Breast epithelium (tissue), 4 donors: Measurements from ENCODE around the gene SLC44A1. TPM values are rescaled to one million over a fixed set of nuclear protein-coding genes. Genes with fewer than 3 reads are reported as not detected.

Source experiments
- DNase-seq, 2 donors: peaks; one replicate each; pipeline ENCODE4 v3.0.0-alpha.2; 2019; ENCODE audit warnings: low spot score in 2 of 2
- H3K27ac ChIP-seq, 2 donors: fragments of 200-600 bp; sonication (generic) in 1 of 2; one replicate each; pipeline ENCODE4 v1.5.1; 2016 to 2019; ENCODE audit warnings: mild to moderate bottlenecking in 1 of 2
- H3K27me3 ChIP-seq, 2 donors: fragments of 200-600 bp; sonication (generic) in 1 of 2; one replicate each; pipeline versions ENCODE4 v1.5.1 to v1.6.0; 2017 to 2019; ENCODE audit warnings: control low read depth in 1 of 2, mild to moderate bottlenecking in 1 of 2
- H3K36me3 ChIP-seq: fragments of 200-600 bp; one replicate; pipeline ENCODE4 v1.5.1; 2019
- H3K4me1 ChIP-seq, 2 donors: fragments of 200-600 bp; sonication (generic); one replicate each; pipeline ENCODE4 v1.5.1; 2016 to 2019; ENCODE audit warnings: control low read depth in 1 of 2
- H3K4me3 ChIP-seq, 3 donors: fragments of 200-600 bp; sonication (generic); 1 replicate in 2 of 3; 2 replicates in 1 of 3; pipeline ENCODE4 v1.5.1; 2016 to 2019; ENCODE audit warnings: mild to moderate bottlenecking in 3 of 3, moderate library complexity in 2 of 3
- H3K9me3 ChIP-seq, 2 donors: fragments of 200-600 bp; sonication (generic) in 1 of 2; one replicate each; pipeline ENCODE4 v1.5.1; 2016 to 2019; ENCODE audit warnings: control low read depth in 1 of 2
- POLR2A ChIP-seq: fragments of 450-650 bp; IDR thresholded peaks from one replicate; pipeline ENCODE4 v1.6.1; 2016; ENCODE audit warnings: antibody characterized with exemption, mild to moderate bottlenecking, moderate library complexity
- POLR2AphosphoS5 ChIP-seq, 3 donors: sonication (generic); formaldehyde crosslinking; IDR thresholded peaks; one replicate each; pipeline ENCODE4 v1.6.1; 2017; ENCODE audit warnings: antibody characterized with exemption in 3 of 3
- intact Hi-C: fragments of 100-400 bp; cut with DNase I; formaldehyde crosslinking; loops from one replicate; pipeline ENCODE4 v1.15.1; 2023; ENCODE audit warnings: low total_unique reads
- total RNA-seq, 3 donors: library from RNA; depleted of rRNA; stranded (reverse); fragments of >200 nt; gene quantifications; one replicate each; pipeline ENCODE4 v1.1.0, GENCODE V29; 2016
- TF ChIP-seq, protein P1 (sequence below), 3 donors: fragments of 450-650 bp; IDR thresholded peaks; one replicate each; pipeline ENCODE4 v1.5.1; 2016 to 2017; ENCODE audit warnings: antibody characterized with exemption in 3 of 3, mild to moderate bottlenecking in 3 of 3, moderate library complexity in 3 of 3

Gene SLC44A1
- total RNA-seq, 3 donors from 2014 or later, result 53.7 to 62.6 (median 61.1) TPM

DNA sequence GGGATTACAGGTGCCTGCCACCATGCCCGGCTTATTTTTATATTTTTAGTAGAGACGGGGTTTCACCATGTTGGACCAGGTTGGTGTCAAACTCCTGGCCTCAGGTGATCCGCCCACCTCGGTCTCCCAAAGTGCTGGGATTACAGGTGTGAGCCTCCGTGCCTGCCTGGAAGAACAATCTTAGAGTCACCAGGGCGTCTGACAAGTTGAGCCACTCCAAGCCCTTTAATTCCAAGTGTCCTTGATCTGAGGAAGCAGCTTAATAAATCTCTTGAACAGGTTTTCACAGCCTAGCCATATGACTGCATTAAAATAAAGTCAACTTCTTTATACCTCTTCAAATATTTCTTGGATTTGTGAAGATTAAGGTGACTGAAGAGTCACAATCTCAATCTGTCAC lies 31.5 kb downstream of the SLC44A1 start:
- DNase-seq, result no peak
- peaks cover 0 to under 1% of the 10 kb centered on the region in 2 donors for H3K4me1 ChIP-seq
- no peak overlapping the region for H3K4me3 ChIP-seq
- TF ChIP-seq POLR2A (no peak), POLR2AphosphoS5 (IDR thresholded peaks at IDR 0.05) (no peak)
- TF ChIP-seq, protein P1, sequence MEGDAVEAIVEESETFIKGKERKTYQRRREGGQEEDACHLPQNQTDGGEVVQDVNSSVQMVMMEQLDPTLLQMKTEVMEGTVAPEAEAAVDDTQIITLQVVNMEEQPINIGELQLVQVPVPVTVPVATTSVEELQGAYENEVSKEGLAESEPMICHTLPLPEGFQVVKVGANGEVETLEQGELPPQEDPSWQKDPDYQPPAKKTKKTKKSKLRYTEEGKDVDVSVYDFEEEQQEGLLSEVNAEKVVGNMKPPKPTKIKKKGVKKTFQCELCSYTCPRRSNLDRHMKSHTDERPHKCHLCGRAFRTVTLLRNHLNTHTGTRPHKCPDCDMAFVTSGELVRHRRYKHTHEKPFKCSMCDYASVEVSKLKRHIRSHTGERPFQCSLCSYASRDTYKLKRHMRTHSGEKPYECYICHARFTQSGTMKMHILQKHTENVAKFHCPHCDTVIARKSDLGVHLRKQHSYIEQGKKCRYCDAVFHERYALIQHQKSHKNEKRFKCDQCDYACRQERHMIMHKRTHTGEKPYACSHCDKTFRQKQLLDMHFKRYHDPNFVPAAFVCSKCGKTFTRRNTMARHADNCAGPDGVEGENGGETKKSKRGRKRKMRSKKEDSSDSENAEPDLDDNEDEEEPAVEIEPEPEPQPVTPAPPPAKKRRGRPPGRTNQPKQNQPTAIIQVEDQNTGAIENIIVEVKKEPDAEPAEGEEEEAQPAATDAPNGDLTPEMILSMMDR (IDR thresholded peaks at IDR 0.05), result no peak
- no peak overlapping the region for H3K27ac ChIP-seq
- intact Hi-C loops, result no loop called here
- no peaks in the 10 kb centered on the region for H3K27me3 ChIP-seq
- no peaks in the 10 kb centered on the region for H3K9me3 ChIP-seq
- H3K36me3 ChIP-seq, result no peaks in the 10 kb centered on the region

DNA sequence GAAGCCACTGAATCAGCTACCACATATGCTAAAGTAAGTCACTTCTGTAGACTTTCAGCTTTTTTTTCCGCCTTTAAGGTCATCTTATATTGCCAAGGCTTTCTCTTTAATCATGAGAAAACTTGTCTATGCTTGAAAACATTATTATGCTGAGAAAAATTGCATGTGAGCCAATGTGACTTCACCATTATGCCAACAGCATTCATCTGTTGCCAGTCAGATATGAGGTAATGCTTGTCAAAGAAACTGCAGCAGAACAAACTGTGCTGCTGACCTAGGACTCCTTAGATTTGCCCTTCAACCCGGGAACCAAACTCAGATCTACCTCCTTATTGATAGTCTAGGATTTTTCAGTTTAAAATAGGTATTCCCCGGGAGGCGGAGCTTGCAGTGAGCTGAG lies 34.3 kb downstream of the SLC44A1 start:
- intact Hi-C loops, result no loop called here
- no peaks in the 10 kb centered on the region for H3K27me3 ChIP-seq
- no peak overlapping the region for H3K27ac ChIP-seq
- no peak overlapping the region for H3K4me3 ChIP-seq
- no peaks in the 10 kb centered on the region for H3K4me1 ChIP-seq
- no peaks in the 10 kb centered on the region for H3K36me3 ChIP-seq
- no peak for DNase-seq
- H3K9me3 ChIP-seq, result no peaks in the 10 kb centered on the region
- TF ChIP-seq, protein P1 (IDR thresholded peaks at IDR 0.05), result no peak
- no peak for TF ChIP-seq POLR2AphosphoS5 (IDR thresholded peaks at IDR 0.05)
- no peak for TF ChIP-seq POLR2A

DNA sequence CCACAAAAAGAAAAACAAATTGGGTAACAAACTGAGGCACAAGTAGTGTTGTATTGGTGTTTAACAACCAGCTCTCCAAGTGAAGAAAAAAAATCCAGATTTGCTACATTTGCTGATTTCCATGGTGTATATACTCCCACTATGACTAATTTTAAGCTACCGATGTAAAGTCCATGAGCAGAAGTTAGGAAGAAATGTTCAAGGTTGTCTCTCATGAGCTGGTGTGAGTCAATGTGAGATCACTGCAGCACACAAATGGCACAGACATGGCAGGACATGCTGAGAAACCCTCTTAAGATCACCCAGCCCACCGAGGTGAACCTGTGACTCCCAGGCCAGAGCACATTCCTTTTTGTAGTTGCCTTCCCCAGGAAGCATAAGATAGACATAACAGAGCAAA lies 36.2 kb downstream of the SLC44A1 start:
- no peaks in the 10 kb centered on the region for H3K27me3 ChIP-seq
- H3K4me1 ChIP-seq, result no peaks in the 10 kb centered on the region
- no peak overlapping the region for H3K27ac ChIP-seq
- no peak for DNase-seq
- H3K36me3 ChIP-seq, result no peaks in the 10 kb centered on the region
- H3K4me3 ChIP-seq, result no peak overlapping the region
- intact Hi-C loops, result no loop called here
- no peaks in the 10 kb centered on the region for H3K9me3 ChIP-seq
- TF ChIP-seq, protein P1 (IDR thresholded peaks at IDR 0.05), result no peak
- TF ChIP-seq POLR2A, result no peak

DNA sequence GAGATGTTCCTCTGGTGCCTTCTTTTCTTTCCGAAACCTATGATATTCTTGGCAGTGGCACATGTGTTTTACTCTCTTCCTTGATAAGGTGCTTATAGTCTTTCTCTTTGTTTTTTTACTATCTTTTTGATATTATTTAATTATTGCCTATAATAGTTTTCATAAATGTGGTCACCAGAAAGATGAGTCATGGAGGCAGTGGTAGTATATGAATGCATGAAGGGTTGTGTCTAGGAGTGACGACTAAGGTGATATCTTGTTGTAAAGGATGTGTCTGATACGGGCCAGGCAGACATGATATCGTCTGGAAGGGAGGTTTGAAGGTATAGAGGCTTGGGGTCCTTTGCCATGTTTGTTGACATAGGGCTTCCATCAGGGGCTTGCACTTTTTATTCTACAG lies 36.8 kb downstream of the SLC44A1 start:
- no peak overlapping the region for H3K4me3 ChIP-seq
- DNase-seq, result no peak
- H3K4me1 ChIP-seq, result no peaks in the 10 kb centered on the region
- no peak overlapping the region for H3K27ac ChIP-seq
- H3K27me3 ChIP-seq, result no peaks in the 10 kb centered on the region
- no peaks in the 10 kb centered on the region for H3K36me3 ChIP-seq
- TF ChIP-seq POLR2AphosphoS5 (IDR thresholded peaks at IDR 0.05) (no peak), POLR2A (no peak)
- TF ChIP-seq, protein P1 (IDR thresholded peaks at IDR 0.05), result no peak
- intact Hi-C loops, result no loop called here
- H3K9me3 ChIP-seq, result no peaks in the 10 kb centered on the region

DNA sequence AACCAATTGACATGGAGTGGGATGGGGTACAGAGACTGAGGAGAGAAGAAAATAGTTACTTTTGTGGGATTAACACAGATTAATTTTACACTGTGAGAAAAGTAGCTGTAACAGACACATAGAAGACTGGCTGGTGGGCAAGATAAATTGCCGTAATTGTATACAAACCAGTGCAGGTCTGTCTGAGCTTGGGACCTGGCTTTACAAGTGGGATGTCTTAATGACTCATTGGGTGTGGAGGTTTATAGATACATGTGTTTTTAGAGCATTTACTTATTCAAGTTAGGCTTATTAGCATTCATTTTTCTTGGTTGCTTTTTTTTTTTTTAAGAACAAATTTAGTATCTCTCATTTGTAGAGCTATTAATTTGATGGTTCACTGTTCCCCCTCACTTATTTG lies 37.5 kb downstream of the SLC44A1 start:
- Histone ChIP-seq H3K36me3 (no peaks in the 10 kb centered on the region), H3K9me3 (no peaks in the 10 kb centered on the region), H3K4me3 (no peak overlapping the region), H3K4me1 (no peaks in the 10 kb centered on the region), H3K27ac (no peak overlapping the region), H3K27me3 (no peaks in the 10 kb centered on the region)
- TF ChIP-seq POLR2AphosphoS5 (IDR thresholded peaks at IDR 0.05), result no peak
- no peak for TF ChIP-seq POLR2A
- TF ChIP-seq, protein P1 (IDR thresholded peaks at IDR 0.05), result no peak
- intact Hi-C loops, result no loop called here
- DNase-seq, result no peak
